K562 (cell line): ENCODE results near the gene LEUTX.

Experiments used
- EWSR1 ChIP-seq: fragments of 450-650 bp; IDR thresholded peaks from 2 replicates; pipeline ENCODE4 v1.6.1; 2018; ENCODE audit warnings: borderline replicate concordance, mild to moderate bottlenecking, low read depth, moderate library complexity; ENCODE audit not compliant: partially characterized antibody
- HDGF ChIP-seq: fragments of 450-650 bp; IDR thresholded peaks from 2 replicates; pipeline ENCODE4 v1.6.1; 2016
- NR3C1 ChIP-seq: sonication (generic); formaldehyde crosslinking; IDR thresholded peaks from 2 replicates; pipeline ENCODE4 v1.8.1; 2022; ENCODE audit warnings: missing genetic modification reagents
- POLR2A ChIP-seq: fragments of 450-650 bp; conservative IDR thresholded peaks from 2 replicates; pipeline ENCODE4 v1.6.1; 2016
- ZNF224 ChIP-seq: sonication (generic); formaldehyde crosslinking; IDR thresholded peaks from 2 replicates; pipeline ENCODE4 v1.8.0; 2022; ENCODE audit warnings: mild to moderate bottlenecking, missing genetic modification reagents
- ZNF75A ChIP-seq: fragments of 450-650 bp; formaldehyde crosslinking; IDR thresholded peaks from 2 replicates; pipeline ENCODE4 v1.4.0; 2020; ENCODE audit warnings: mild to moderate bottlenecking

- TF ChIP-seq POLR2A = no peak
- no peak for TF ChIP-seq ZNF224 (CRISPR knock-in tag)
- no peak for TF ChIP-seq HDGF
- TF ChIP-seq ZNF75A (CRISPR knock-in tag) = no peak
- no peak for TF ChIP-seq NR3C1
- no peak for TF ChIP-seq EWSR1
Measured at GRCh38 chr19:39795001-39795400, 16.3 kb downstream of the LEUTX start.
